Testis (tissue), 2 donors: ENCODE data around the gene RIMS1.
"Not testable (repeated sequence)": the region's sequence is repeated elsewhere in the genome, so short reads cannot be mapped to it uniquely, and the experiment has no call there.

Experiments
- CTCF ChIP-seq, 3 experiments: fragments of 450-650 bp in 2 of 3; fragments of 200-600 bp in 1 of 3; sonication (generic) in 1 of 3; IDR thresholded peaks; one replicate each; pipeline ENCODE4 v1.5.1; 2016 to 2019; ENCODE audit warnings: antibody characterized with exemption in 3 of 3, mild to moderate bottlenecking in 2 of 3, moderate library complexity in 1 of 3
- POLR2A ChIP-seq: fragments of 450-650 bp; IDR thresholded peaks from one replicate; pipeline ENCODE4 v1.6.1; 2017; ENCODE audit warnings: antibody characterized with exemption, mild to moderate bottlenecking, moderate library complexity

GRCh38 chr6:72335203-72335602, 448.9 kb downstream of the RIMS1 start:
- not testable (repeated sequence) for TF ChIP-seq CTCF (IDR thresholded peaks at IDR 0.05); POLR2A
